ENCODE results near the gene PEX6. TPM values are rescaled to one million over a fixed set of nuclear protein-coding genes. Genes with fewer than 3 reads are reported as not detected.
A peak's percentile ranks its signal among the peaks of the same experiment; 100 is the strongest.

PEX6 gene
- total RNA-seq, 2 donors from 2014 or later, result 6.8 to 34.3 TPM

GRCh38 chr6:43020847-43021246, 41.9 kb upstream of the PEX6 start:
- H3K36me3 ChIP-seq, result peaks cover 34% of the 10 kb centered on the region

GRCh38 chr6:43020052-43020705, 41.2 kb upstream of the PEX6 start:
- H3K36me3 ChIP-seq, result peaks cover 27% of the 10 kb centered on the region
- ATAC-seq (ENCODE audit: insufficient number of reproducible peaks, low FRiP score, low read depth) (no peak), DNase-seq (ENCODE audit: low spot score) (no peak)
- peaks cover 31 to 59% of the 10 kb centered on the region in 2 donors for H3K4me1 ChIP-seq (ENCODE audit: control insufficient read depth in 1 of 2, low read depth in 2 of 2)
- peak overlapping the region; percentile 81 to 90 for H3K27ac ChIP-seq
- H3K9me3 ChIP-seq, result no peaks in the 10 kb centered on the region
- H3K27me3 ChIP-seq (replicated peaks; ENCODE audit: insufficient read depth), result no peaks in the 10 kb centered on the region
- TF ChIP-seq, protein P1, sequence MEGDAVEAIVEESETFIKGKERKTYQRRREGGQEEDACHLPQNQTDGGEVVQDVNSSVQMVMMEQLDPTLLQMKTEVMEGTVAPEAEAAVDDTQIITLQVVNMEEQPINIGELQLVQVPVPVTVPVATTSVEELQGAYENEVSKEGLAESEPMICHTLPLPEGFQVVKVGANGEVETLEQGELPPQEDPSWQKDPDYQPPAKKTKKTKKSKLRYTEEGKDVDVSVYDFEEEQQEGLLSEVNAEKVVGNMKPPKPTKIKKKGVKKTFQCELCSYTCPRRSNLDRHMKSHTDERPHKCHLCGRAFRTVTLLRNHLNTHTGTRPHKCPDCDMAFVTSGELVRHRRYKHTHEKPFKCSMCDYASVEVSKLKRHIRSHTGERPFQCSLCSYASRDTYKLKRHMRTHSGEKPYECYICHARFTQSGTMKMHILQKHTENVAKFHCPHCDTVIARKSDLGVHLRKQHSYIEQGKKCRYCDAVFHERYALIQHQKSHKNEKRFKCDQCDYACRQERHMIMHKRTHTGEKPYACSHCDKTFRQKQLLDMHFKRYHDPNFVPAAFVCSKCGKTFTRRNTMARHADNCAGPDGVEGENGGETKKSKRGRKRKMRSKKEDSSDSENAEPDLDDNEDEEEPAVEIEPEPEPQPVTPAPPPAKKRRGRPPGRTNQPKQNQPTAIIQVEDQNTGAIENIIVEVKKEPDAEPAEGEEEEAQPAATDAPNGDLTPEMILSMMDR (IDR thresholded peaks at IDR 0.05), result no peak
- H3K4me3 ChIP-seq, result no peak overlapping the region

More at GRCh38 chr6:43020847-43021246, 41.9 kb upstream of the PEX6 start:
- peak overlapping the region; percentile 92 for H3K4me3 ChIP-seq
- no peaks in the 10 kb centered on the region for H3K27me3 ChIP-seq (replicated peaks; ENCODE audit: insufficient read depth)
- H3K4me1 ChIP-seq (ENCODE audit: control insufficient read depth in 1 of 2, low read depth in 2 of 2), result peaks cover 25 to 53% of the 10 kb centered on the region in 2 donors
- TF ChIP-seq, protein P1 (IDR thresholded peaks at IDR 0.05), result no peak
- DNase-seq (ENCODE audit: low spot score) (no peak), ATAC-seq (ENCODE audit: insufficient number of reproducible peaks, low FRiP score, low read depth) (no peak)
- no peaks in the 10 kb centered on the region for H3K9me3 ChIP-seq
- peak overlapping the region; percentile 81 to 90 for H3K27ac ChIP-seq

- Histone ChIP-seq H3K27ac (no peak overlapping the region), H3K4me3 (no peak overlapping the region), H3K27me3 (replicated peaks; ENCODE audit: insufficient read depth) (no peaks in the 10 kb centered on the region), H3K9me3 (no peaks in the 10 kb centered on the region), H3K36me3 (peaks cover 22% of the 10 kb centered on the region), H3K4me1 (ENCODE audit: control insufficient read depth in 1 of 2, low read depth in 2 of 2) (peaks cover 37 to 63% of the 10 kb centered on the region in 2 donors)
- no peak for DNase-seq (ENCODE audit: low spot score)
- TF ChIP-seq, protein P1 (IDR thresholded peaks at IDR 0.05), result no peak
- ATAC-seq (ENCODE audit: insufficient number of reproducible peaks, low FRiP score, low read depth), result no peak
These were observed 40.2 kb upstream of the PEX6 start for GRCh38 chr6:43019152-43019551.

GRCh38 chr6:43016943-43017334, 38.0 kb upstream of the PEX6 start:
- Histone ChIP-seq H3K27ac (peak overlapping the region; percentile 36 to 39), H3K27me3 (replicated peaks; ENCODE audit: insufficient read depth) (no peaks in the 10 kb centered on the region), H3K9me3 (no peaks in the 10 kb centered on the region), H3K4me1 (ENCODE audit: control insufficient read depth in 1 of 2, low read depth in 2 of 2) (peaks cover 35 to 57% of the 10 kb centered on the region in 2 donors), H3K36me3 (peaks cover 22% of the 10 kb centered on the region), H3K4me3 (peak overlapping the region; percentile 47)
- DNase-seq (ENCODE audit: low spot score) (no peak), ATAC-seq (ENCODE audit: insufficient number of reproducible peaks, low FRiP score, low read depth) (no peak)
- TF ChIP-seq, protein P1 (IDR thresholded peaks at IDR 0.05), result no peak

- Histone ChIP-seq H3K4me1 (ENCODE audit: control insufficient read depth in 1 of 2, low read depth in 2 of 2) (peaks cover 35 to 57% of the 10 kb centered on the region in 2 donors), H3K4me3 (peak overlapping the region; percentile 47), H3K36me3 (peaks cover 22% of the 10 kb centered on the region), H3K27ac (peak overlapping the region; percentile 36 to 39), H3K27me3 (replicated peaks; ENCODE audit: insufficient read depth) (no peaks in the 10 kb centered on the region), H3K9me3 (no peaks in the 10 kb centered on the region)
- no peak for DNase-seq (ENCODE audit: low spot score)
- TF ChIP-seq, protein P1 (IDR thresholded peaks at IDR 0.05), result no peak
- ATAC-seq (ENCODE audit: insufficient number of reproducible peaks, low FRiP score, low read depth), result no peak
These were observed 37.4 kb upstream of the PEX6 start for GRCh38 chr6:43016176-43016942.
